ENCODE data around the gene DEXI.

DEXI gene

DNA sequence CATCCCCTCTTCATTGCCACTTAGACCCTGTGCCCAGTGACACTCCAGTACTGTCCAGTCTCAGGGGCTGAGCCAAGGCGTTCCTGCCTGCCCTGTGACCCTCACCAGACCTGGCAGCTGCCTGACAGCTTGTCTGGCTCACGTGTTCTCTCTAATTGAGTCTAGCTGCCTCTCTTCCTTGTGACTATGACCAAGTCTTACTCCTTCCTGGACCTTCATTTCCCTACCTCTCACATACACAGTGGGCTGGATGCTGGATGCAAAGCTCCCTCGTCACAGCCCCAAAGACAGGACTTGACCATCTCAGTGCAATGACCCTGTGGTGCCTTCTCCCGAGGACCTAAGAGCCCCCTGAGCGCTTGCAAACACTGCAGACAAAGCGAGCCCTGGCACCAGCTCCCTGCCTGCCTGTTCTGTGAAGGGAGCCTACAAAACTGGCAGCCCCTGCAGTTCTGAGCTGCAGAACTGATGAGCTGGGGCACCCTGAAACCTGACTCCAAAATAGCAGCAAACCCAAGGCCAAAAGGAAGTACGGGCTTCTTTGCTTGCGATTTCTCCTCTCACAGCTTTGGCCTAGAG lies 1.7 kb downstream of the DEXI start:
- H3K27ac ChIP-seq = no peak overlapping the region
- TF ChIP-seq, protein P1, sequence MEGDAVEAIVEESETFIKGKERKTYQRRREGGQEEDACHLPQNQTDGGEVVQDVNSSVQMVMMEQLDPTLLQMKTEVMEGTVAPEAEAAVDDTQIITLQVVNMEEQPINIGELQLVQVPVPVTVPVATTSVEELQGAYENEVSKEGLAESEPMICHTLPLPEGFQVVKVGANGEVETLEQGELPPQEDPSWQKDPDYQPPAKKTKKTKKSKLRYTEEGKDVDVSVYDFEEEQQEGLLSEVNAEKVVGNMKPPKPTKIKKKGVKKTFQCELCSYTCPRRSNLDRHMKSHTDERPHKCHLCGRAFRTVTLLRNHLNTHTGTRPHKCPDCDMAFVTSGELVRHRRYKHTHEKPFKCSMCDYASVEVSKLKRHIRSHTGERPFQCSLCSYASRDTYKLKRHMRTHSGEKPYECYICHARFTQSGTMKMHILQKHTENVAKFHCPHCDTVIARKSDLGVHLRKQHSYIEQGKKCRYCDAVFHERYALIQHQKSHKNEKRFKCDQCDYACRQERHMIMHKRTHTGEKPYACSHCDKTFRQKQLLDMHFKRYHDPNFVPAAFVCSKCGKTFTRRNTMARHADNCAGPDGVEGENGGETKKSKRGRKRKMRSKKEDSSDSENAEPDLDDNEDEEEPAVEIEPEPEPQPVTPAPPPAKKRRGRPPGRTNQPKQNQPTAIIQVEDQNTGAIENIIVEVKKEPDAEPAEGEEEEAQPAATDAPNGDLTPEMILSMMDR (IDR thresholded peaks at IDR 0.05) = no peak
- TF ChIP-seq ZFX (IDR thresholded peaks at IDR 0.05; ENCODE audit: borderline replicate concordance) = no peak

- TF ChIP-seq, protein P1 (IDR thresholded peaks at IDR 0.05) = no peak
- TF ChIP-seq ZFX (IDR thresholded peaks at IDR 0.05; ENCODE audit: borderline replicate concordance) = no peak
- no peak overlapping the region for H3K27ac ChIP-seq
These were observed 2.5 kb downstream of the DEXI start for GRCh38 chr16:10939649-10940234.

- H3K27ac ChIP-seq = no peak overlapping the region
- TF ChIP-seq, protein P1 (IDR thresholded peaks at IDR 0.05) = no peak
- no peak for TF ChIP-seq ZFX (IDR thresholded peaks at IDR 0.05; ENCODE audit: borderline replicate concordance)
These were observed 3.2 kb downstream of the DEXI start for GRCh38 chr16:10938796-10939648.

- no peak for TF ChIP-seq ZFX (IDR thresholded peaks at IDR 0.05; ENCODE audit: borderline replicate concordance)
- TF ChIP-seq, protein P1 (IDR thresholded peaks at IDR 0.05) = no peak
- no peak overlapping the region for H3K27ac ChIP-seq
These were observed 3.9 kb downstream of the DEXI start for GRCh38 chr16:10938321-10938720.

DNA sequence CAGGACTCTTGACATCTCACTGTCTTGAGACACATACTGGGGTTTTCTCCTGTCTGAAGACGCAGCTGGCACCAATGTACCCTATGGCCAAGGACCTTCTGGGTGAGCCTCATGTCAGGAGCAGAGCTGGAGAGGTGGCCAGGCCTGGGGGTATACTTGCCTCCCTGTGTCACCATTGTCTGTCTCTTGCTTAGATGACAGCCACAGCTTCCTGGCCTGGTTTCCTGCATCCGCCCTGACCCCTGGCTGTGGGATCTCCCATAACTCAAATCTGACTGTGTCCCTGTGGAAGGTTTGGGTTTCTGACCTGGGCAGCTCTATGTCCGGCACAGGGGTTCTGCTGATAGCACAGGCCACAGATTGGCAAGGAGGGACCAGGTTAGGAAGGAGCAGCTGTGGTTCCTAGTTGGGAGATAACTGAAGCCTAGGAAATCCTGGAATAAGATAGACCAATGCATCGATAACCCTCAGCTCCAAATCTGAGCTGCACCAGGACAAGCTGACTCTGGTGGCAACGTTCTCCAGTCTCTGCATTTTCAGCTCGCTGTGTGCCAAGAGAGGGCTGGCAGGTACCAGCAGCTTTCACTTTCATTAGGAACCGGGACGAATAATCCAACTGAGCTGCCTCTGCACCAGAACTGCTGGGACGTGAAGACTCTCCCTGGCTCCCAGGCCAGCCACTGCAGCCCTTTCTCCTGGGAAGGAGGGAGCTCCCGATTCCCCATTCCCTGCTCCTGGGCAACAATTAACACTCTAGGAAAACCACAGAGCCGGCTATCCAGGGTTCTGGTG lies 5.0 kb downstream of the DEXI start:
- no peak for TF ChIP-seq ZFX (IDR thresholded peaks at IDR 0.05; ENCODE audit: borderline replicate concordance)
- TF ChIP-seq, protein P1 (IDR thresholded peaks at IDR 0.05) = no peak
- H3K27ac ChIP-seq = no peak overlapping the region

DNA sequence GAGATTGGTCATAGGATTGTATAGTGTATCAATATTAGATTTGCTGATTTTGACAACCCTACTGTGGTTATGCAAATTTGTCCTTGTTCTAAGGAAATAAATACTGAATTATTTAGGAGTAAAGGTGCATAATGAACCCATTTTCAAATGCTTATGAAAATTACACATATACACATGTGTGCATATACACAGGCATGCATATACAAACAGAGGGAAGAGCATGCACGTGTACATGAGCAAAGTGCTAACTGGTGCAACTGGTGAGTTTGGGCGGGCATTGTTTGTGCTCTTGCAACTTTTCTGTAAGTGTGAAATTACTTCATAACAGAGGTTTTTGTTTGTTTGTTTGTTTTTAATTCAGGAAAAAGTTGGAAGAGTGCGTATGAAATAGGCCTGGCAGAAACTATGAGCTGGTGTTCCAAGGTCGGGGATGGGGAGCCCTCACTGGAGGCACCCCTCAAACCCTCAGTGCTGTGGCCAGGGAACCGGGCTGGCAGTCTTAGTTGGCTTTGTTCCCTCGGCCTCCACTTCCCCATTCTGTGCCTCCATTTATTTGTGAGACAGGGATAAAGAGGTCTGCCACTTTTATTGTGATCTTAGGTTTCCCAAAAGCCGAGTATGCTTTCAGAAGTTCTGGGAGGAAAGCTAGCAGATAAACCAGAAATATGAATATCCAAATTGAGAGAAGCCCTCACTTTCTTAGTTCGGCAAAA lies 5.8 kb downstream of the DEXI start:
- no peak overlapping the region for H3K27ac ChIP-seq
- TF ChIP-seq, protein P1 (IDR thresholded peaks at IDR 0.05) = no peak
- no peak for TF ChIP-seq ZFX (IDR thresholded peaks at IDR 0.05; ENCODE audit: borderline replicate concordance)

Measured in 22Rv1 (cell line).